Fibroblast of the conjunctiva (primary cell): ENCODE data around the gene ZNF836.
A peak's percentile ranks its signal among the peaks of the same experiment; 100 is the strongest.
"Not testable (repeated sequence)": the region's sequence is repeated elsewhere in the genome, so short reads cannot be mapped to it uniquely, and the experiment has no call there.

ENCODE experiments used
- DNase-seq: peaks from one replicate; pipeline ENCODE4 v3.0.0-alpha.2; 2010; ENCODE audit warnings: low read depth

Gene ZNF836

DNA sequence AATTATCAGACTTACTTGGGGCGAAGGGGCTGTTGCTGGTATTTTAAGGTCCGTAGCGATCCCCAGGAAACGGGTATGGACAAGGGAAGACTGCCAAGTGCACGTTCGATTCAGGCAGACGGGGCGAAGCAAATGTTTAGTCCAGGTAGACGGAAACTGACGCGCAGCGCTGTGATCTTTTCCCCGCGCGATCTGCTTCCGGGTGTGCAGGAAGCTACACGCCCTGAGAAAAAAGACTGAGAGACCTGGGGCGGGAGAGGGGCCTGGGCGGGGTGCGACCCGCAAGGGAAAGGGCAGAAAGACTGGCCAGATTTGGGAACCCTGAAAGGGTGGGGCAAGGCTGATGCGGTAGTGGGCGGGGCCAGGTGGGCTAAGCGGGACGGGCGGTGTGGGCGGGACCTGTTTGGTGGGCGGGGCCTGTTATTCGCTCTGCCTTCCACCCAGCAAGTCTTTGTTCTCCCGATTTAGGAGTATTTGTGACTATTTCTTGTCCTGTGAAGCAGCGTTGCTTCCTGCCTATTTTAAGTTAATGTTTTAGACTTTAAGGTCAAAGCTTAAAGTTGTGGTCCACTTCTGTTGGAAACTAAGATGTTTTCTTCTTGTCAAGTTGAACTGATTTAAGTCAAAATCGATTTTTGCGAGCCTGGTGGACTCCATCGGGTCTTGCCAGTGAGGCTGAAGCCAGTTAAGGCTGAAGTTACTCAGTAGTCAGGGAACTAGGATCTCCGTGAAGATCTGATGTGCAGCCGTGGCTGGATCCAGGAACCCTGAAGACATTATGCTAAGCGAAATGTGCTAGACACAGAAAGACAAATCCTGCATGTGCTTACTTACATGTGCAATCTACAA is at the start of gene ZNF836:
Gene ZNF836 (minus strand): TSS at position 301 of the 849 bp plus-strand sequence. CDS start 3,549 bp downstream, outside the sequence.
- peak; percentile 50 for DNase-seq

DNA sequence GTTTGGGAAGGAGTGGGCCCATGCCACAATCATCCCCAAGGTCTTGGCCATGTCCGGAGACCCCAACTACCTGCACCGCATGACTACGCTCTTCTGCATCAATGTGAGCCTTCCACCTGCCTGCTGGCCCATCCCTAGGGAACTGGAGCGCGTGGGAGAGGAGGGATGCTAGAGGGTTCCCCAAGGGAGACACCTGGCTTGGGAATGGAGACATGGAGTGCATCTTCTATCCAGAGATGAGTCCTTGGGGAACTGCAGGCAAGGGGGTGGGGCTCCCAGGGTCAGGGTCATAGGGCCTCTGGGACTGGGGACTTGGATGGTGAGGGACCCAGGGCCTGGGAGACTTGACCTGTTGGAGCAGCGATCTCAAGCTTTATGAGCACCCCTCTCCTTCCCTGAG is 49.6 kb upstream of the ZNF836 start:
- no peak for DNase-seq

GRCh38 chr19:52219611-52220010 is 48.2 kb upstream of the ZNF836 start:
- no peak for DNase-seq

DNA sequence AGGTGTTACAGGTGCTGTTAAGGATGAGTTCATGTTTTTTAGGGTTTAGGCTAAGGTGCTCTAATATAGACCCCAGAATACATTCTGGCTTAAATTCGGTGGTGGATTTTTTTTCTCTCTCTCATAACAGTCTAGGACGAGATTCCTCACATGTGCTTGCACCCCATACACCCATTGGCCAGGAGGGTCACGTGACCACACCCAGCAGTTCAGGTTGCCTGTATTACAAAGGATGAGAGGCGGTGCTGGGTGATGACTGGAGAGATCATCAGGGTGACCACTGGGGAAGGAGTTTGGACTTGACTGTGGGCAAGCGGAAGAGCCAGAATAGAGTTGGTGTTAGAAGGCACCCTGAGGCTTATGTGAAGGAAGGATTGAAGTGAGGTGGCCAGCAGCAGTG is 46.2 kb upstream of the ZNF836 start:
- DNase-seq = no peak

- DNase-seq = no peak
Measured at GRCh38 chr19:52216401-52216800, 45.0 kb upstream of the ZNF836 start.

DNA sequence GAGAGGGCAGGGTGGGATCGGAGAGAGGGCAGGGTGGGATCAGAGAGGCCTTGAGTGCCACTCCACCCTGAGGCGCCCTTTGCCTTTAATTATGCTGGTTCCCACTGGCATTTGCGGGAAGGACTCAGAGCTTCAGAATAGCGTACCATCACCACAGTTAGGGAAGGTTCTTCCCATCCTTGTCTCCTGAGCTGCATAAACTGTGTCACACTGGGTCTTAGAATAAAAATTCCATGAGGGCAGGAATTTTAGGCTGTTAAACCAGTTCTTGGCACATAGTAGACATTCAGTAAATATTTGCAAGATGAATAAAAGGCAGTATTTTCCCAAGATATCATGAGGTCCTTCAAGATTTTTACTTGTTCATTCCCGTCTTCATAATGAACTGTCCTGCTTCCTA is 42.8 kb upstream of the ZNF836 start:
- DNase-seq = no peak

DNA sequence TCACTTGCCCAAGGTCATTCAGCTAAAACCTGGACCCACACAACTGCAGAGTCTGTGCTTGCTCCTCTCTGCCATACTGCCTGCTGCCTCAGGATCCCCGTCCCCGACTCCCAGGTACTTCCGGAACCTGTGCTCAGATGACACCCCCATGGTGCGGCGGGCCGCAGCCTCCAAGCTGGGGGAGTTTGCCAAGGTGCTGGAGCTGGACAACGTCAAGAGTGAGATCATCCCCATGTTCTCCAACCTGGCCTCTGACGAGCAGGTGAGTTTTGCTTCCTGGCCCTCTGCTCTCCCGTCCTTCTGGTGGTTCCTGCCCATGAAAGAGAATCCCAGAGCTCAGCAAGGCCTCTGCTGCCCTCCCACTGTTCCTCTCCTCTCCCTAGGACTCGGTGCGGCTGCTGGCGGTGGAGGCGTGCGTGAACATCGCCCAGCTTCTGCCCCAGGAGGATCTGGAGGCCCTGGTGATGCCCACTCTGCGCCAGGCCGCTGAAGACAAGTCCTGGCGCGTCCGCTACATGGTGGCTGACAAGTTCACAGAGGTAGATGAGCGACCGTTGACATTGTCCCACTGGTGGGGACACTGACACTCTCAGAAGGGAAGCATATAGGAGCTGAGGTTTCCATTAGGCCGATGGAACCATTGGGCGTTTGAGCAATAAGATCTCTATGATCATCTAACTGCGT is 41.3 kb upstream of the ZNF836 start:
- no peak for DNase-seq

DNA sequence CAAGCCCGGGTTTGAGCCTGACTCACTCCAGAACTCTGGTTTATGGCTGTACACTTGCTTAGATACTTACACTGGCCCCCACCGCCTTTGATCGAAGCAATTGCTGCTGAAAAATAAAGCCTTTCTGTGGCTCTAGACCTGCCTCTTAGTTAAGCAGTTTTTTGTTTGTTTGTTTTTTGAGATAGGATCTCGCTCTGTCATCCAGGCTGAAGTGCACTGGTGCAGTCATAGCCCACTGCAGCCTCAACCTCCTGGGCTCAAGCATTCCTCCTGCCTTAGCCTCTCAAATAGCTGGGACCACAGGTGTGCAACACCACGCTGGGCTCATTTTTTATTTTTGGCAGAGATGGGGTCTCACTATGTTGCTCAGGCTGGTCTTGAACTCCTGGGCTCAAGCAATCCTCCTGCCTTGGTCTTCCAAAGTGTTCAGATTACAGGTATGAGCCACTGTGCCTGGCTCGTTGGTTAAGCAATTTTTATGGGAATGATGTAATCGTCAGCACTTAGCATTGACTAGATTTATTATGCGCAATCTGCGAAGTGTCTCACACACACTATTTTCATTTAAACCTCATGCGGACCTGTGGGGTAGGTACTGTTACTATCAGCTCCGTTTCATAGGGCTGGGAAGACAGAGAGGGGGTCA is 40.6 kb upstream of the ZNF836 start:
- DNase-seq = no peak

- DNase-seq = no peak
Measured at GRCh38 chr19:52211203-52211602, 39.8 kb upstream of the ZNF836 start.

GRCh38 chr19:52206481-52206880 is 35.1 kb upstream of the ZNF836 start:
- DNase-seq = no peak

GRCh38 chr19:52200755-52201391 is 29.5 kb upstream of the ZNF836 start:
- DNase-seq = not testable (repeated sequence)

DNA sequence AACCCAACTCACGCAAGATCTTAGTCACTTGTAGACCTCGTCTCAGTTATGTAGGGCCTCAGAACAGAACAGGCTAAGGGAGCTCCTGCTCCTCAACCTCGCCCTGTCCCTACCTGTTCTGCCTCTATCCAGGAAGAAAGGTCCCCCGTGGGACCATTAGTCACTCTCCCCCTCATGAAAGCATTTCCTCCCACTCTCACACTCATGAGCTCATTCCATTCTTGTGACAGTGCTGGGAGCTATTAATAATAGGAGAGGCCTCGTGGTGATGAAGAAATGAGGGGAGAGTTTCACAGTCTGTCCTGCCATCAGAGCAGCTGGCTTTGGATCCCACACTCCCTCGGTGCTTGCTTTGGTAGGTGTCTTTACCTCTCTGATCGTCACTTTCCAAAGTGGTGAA is 28.6 kb upstream of the ZNF836 start:
- DNase-seq = peak; percentile 28

DNA sequence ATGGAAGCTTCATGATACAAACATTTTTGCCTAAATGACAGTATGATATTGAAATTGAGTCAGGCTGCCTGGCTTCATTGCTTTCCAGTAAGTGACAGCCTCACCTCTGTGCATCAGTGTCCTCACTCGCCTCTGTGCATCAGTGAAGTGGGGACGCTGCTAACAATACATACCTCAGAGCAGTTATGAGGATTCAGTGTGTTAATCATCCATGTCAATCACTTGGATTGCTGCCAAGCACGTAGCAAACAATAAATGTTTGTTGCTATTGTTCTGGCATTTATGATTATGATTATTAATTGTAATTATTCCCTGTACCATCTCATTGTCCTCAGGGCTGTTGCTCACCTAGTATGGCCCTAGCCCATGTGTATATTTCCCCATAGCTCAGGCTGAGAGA is 27.3 kb upstream of the ZNF836 start:
- DNase-seq = no peak

GRCh38 chr19:52197964-52198363 is 26.5 kb upstream of the ZNF836 start:
- DNase-seq = no peak

GRCh38 chr19:52196256-52196967 is 25.0 kb upstream of the ZNF836 start:
- DNase-seq = no peak

DNA sequence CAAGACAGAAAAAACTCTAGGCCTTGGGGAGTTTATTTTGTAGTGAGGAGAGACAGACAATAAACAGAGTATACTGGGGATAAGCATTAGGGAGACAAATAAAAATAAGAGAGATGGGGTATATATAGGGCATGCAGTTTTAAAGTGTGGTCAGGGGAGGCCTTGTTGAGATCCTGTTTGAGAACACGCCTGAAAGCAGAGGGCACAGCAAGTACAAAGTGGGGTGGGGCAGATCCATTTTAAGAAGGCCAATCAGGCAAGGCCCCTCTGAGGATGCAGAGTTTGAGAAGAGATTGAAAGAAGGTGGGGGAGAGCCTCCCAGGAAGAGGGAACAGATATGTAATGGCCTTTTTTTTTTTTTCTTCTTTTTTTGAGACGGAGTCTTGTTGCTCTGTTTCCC is 20.5 kb upstream of the ZNF836 start:
- DNase-seq = no peak

DNA sequence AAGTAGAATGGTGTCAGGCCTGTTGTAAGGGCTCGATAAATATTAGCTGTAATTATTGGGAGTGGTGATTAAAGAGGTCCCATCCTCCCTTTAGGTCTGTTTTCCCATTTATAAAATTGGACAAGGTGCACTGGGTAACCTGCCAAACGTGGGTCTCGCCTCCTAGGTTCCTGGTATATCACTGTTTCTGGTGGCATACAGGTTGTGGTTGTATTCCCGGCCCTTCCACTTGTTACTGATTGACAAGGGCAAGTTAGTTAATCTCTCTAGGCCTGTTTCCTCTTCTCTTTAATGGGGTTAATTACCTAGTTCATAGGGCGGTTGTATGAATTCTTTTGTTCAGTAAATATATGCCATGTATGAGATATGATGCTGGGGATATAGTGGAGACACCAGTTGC is 20.0 kb upstream of the ZNF836 start:
- no peak for DNase-seq

DNA sequence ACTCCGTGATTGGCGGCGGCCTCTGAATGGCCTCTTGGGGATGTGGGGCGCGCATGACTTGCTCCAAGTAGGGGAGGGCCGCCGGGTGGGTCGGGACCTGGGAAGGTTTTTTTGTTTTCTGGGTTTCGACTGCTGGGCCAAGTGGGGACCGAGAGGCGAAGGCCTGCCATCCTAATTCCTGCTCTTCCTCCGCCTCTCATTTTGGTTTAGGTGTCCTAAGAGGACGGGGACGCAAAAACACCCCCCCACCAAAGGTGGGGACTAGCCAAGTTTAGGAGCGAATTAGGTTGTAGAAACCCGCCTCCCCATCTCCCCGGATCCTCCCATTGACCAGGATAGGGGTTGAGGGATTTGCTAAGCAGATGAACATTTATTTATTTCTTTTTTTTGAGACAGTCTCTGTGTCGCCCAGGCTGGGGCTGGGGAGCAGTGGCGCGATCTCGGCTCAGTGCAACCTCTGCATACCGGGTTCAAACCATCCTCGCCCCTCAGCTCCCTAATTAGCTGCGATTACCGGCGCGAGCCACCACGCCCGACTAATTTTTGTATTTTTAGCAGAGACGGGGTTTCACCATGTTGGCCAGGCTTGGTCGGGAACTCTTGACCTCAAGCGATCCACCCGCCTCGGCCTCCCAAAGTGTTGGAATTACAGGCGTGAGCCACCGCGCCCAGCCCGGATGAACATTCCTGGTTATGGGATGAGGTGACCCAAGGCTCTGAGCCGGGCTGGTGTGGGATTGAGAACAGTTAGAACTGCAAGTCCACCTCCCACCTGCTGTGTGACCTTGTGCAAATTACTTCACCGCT is 19.3 kb upstream of the ZNF836 start:
- peak; percentile 29 for DNase-seq

DNA sequence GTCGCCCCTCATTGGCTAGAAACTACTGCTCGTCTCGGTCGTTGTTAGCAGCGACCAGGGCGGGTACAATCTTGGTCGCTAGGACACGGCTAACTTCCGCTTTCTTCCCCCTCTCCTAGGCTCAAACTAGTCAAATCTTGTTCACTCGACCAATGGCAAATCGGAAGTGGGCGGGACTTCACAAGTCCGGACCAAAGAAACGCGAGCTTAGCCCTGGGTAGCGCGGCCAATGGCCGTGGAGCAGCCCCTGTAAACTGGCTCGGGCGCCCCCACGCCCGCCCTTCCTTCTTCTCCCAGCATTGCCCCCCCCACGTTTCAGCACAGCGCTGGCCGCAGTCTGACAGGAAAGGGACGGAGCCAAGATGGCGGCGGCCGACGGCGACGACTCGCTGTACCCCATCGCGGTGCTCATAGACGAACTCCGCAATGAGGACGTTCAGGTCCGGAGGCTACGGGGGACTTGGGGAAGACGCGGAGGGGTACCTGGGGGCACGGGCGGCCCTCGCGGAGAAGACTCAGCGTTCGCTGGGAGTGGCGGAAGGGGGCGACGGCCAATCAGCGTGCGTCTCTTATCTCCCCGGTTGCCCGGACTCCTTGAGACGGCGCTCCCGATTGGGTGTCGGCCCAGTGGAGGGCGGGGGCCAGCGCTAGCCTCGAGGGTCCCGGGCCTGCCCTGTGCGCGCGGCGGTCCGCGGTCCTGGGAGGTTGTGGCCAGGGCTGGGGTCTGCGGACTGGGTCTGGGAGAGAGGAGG is 18.5 kb upstream of the ZNF836 start, which contains the start of gene PPP2R1A:
Gene PPP2R1A (plus strand): TSS at position 318 of the 752 bp plus-strand sequence. CDS start 45 bp downstream, at position 363.
- peak; percentile 100 for DNase-seq
